K562 (cell line): Measurements from ENCODE around the gene ZSWIM7. TPM values are rescaled to one million over a fixed set of nuclear protein-coding genes. Genes with fewer than 3 reads are reported as not detected.
A peak's percentile ranks its signal among the peaks of the same experiment; 100 is the strongest.

Experiments used
- ATAC-seq: fragments of 200-7000 bp; cut with Tn5 transposase; 3 replicates; pipeline ENCODE4 v1.9.1; 2020; ENCODE audit warnings: moderate library complexity
- BruUV-seq: library from RNA; stranded (reverse); fragments of 400-500 nt; replicated peaks from 2 replicates; lab custom pipeline; 2021; lab: Mats Ljungman, UMichigan
- CTCF ChIA-PET: fragments of 300-600 bp; formaldehyde crosslinking; extraction: SDS; loops from one replicate; lab custom pipeline; 2021; ENCODE audit warnings: low intra/inter-chr PET ratio; lab: Yijun Ruan, JAX
- POLR2A ChIA-PET: fragments of 300-600, 350-650 bp; sonication (Branson Sonifier 250); formaldehyde crosslinking; extraction: SDS; loops from one replicate; lab custom pipeline; 2021; ENCODE audit warnings: antibody characterized with exemption, inconsistent platforms; lab: Yijun Ruan, JAX
- DNase-seq, 4 experiments: peaks; one replicate each; pipeline versions ENCODE4 v3.0.0 to v3.0.0-alpha.2; 2011 to 2018; ENCODE audit warnings: low spot score in 3 of 4, mixed read lengths in 3 of 4; ENCODE audit errors: extremely low read depth in 1 of 4
- FAIRE-seq: peaks from 2 replicates; lab custom pipeline; 2011; peaks lifted over from hg19 to GRCh38; lab: Jason Lieb, UNC
- H2AFZ ChIP-seq: 2 replicates; pipeline ENCODE4 v1.6.0; 2011; ENCODE audit warnings: low read depth, low read length, control low read depth, inconsistent platforms
- H3K27ac ChIP-seq: fragments of 200-600 bp; 3 replicates; pipeline ENCODE4 v1.8.0; 2011; ENCODE audit warnings: low read depth, mild to moderate bottlenecking, control low read depth, inconsistent platforms, low read length, moderate library complexity, mixed read lengths; ENCODE audit errors: extremely low read depth
- H3K27me3 ChIP-seq, 2 experiments: fragments of 300-600 bp in 1 of 2; 2 replicates in 1 of 2; 3 replicates in 1 of 2; pipeline versions ENCODE4 v1.6.0 to v1.8.0; 2011; ENCODE audit warnings: inconsistent platforms in 2 of 2, low read length in 2 of 2, mild to moderate bottlenecking in 1 of 2, mixed read lengths in 1 of 2, moderate library complexity in 1 of 2; ENCODE audit not compliant: control insufficient read depth in 2 of 2, insufficient read depth in 2 of 2
- H3K36me3 ChIP-seq: fragments of 300-600 bp; 3 replicates; pipeline ENCODE4 v1.8.0; 2011; ENCODE audit warnings: mild to moderate bottlenecking, low read length, inconsistent platforms; ENCODE audit not compliant: control insufficient read depth, insufficient read depth
- H3K4me1 ChIP-seq, 2 experiments: fragments of 200-600 bp in 1 of 2; replicated peaks in 1 of 2; 2 replicates in 1 of 2; 3 replicates in 1 of 2; pipeline versions ENCODE4 v1.5.1 to v1.8.0; 2011; ENCODE audit warnings: inconsistent platforms in 2 of 2, low read length in 2 of 2, mild to moderate bottlenecking in 1 of 2, mixed read lengths in 1 of 2, moderate library complexity in 1 of 2; ENCODE audit not compliant: control insufficient read depth in 2 of 2, insufficient read depth in 2 of 2
- H3K4me2 ChIP-seq: 2 replicates; pipeline ENCODE4 v1.6.1; 2011; ENCODE audit warnings: low read length, control low read depth, inconsistent platforms, mixed read lengths; ENCODE audit not compliant: insufficient read depth
- H3K4me3 ChIP-seq: fragments of 200-600 bp; sonication (generic), shearing (Covaris generic); 2 replicates; pipeline ENCODE4 v1.5.1; 2016; ENCODE audit warnings: control low read depth, inconsistent platforms
- H3K79me2 ChIP-seq: fragments of 200-600 bp; 3 replicates; pipeline ENCODE4 v1.8.0; 2011; ENCODE audit warnings: low read length, inconsistent platforms; ENCODE audit not compliant: control insufficient read depth, insufficient read depth
- H3K9ac ChIP-seq, 2 experiments: 2 replicates each; pipeline versions ENCODE4 v1.6.0 to v1.6.1; 2011; ENCODE audit warnings: low read depth in 2 of 2, low read length in 2 of 2, control low read depth in 1 of 2, inconsistent platforms in 1 of 2, mild to moderate bottlenecking in 1 of 2, mixed read lengths in 1 of 2; ENCODE audit not compliant: insufficient read depth in 1 of 2
- H3K9me1 ChIP-seq: one replicate; pipeline ENCODE4 v1.6.0; 2011; ENCODE audit warnings: inconsistent platforms, mild to moderate bottlenecking, low read length, moderate library complexity; ENCODE audit not compliant: control insufficient read depth, insufficient read depth
- H3K9me3 ChIP-seq: replicated peaks from 2 replicates; pipeline ENCODE4 v1.5.1; 2011; ENCODE audit warnings: low read depth, low read length, inconsistent platforms; ENCODE audit not compliant: control insufficient read depth, insufficient read depth
- H4K20me1 ChIP-seq: replicated peaks from 2 replicates; pipeline ENCODE4 v1.6.1; 2011; ENCODE audit warnings: low read length, inconsistent platforms, mixed read lengths; ENCODE audit not compliant: control insufficient read depth, insufficient read depth
- HCFC1 ChIP-seq: IDR thresholded peaks from 2 replicates; pipeline ENCODE4 v1.6.1; 2012; ENCODE audit warnings: low read depth, low read length, improper control_type of control experiment
- KDM2B ChIP-seq: fragments of 250-450 bp; sonication (Bioruptor Pico); IDR thresholded peaks from 2 replicates; pipeline ENCODE4 v1.8.0; 2021; ENCODE audit warnings: mild to moderate bottlenecking, moderate library complexity
- MLX ChIP-seq, 2 experiments: fragments of 450-650 bp in 1 of 2; sonication (generic) in 1 of 2; formaldehyde crosslinking; conservative IDR thresholded peaks; 2 replicates each; pipeline versions ENCODE4 v1.4.0 to v1.8.1; 2020 to 2022; ENCODE audit warnings: mild to moderate bottlenecking in 1 of 2, missing genetic modification reagents in 1 of 2
- SNRNP70 ChIP-seq: fragments of 200-400 bp; formaldehyde crosslinking; optimal IDR thresholded peaks from 2 replicates; pipeline ENCODE3; 2017; ENCODE audit warnings: low read depth, low read length
- WGBS: fragments of 100-300 bp; shearing (Covaris generic); methylation state at CpG from one replicate; pipeline ENCODE4 v1.1.6; 2016; ENCODE audit warnings: low coverage, mixed read lengths; ENCODE audit not compliant: insufficient coverage; ENCODE audit errors: missing lambda C conversion rate; 5-methylcytosine and 5-hydroxymethylcytosine counted together
- in situ Hi-C: fragments of 300-500 bp; cut with MboI; formaldehyde crosslinking; loops from 4 replicates; pipeline ENCODE4 v1.15.0; 2018; ENCODE audit warnings: inconsistent platforms, mixed read lengths
- intact Hi-C: fragments of 100-400 bp; cut with micrococcal nuclease; formaldehyde crosslinking; loops from 2 replicates; pipeline ENCODE4 v1.14.2; 2022
- polyA plus RNA-seq, 8 experiments: library from polyadenylated mRNA; depleted of rRNA in 4 of 8; stranded (reverse) in 5 of 8; unstranded in 3 of 8; fragments of >200 nt; fragmentation: Nextera tagmentation in 2 of 8; fragmentation: Illumina TruSeq in 1 of 8; extraction: Ambion mirVana in 2 of 8; extraction: Trizol in 1 of 8; gene quantifications; 2 replicates each; pipeline versions ENCODE4 v1.2.1 to v1.2.3, GENCODE V29; 2011 to 2014; ENCODE audit warnings: inconsistent platforms in 1 of 8, missing spikeins in 1 of 8
- total RNA-seq, 7 experiments: library from RNA; depleted of rRNA in 6 of 7; stranded (reverse); fragments of >200 nt in 6 of 7; fragmentation: Illumina TruSeq in 2 of 7; extraction: Trizol in 2 of 7; gene quantifications; 2 replicates each; pipeline versions ENCODE4 v1.2.1 to v1.2.3, GENCODE V29; 2011 to 2021; ENCODE audit warnings: low replicate concordance in 1 of 7

The ZSWIM7 gene
- total and polyA plus RNA-seq, 9 of the 15 experiments (the other 6 are each of a cell fraction or from before 2014, with no cell fraction given), result 5.9 to 18.7 (median 9.5) TPM

- ChIA-PET POLR2A (no interaction called here), CTCF (no interaction called here)
- Histone ChIP-seq H3K36me3 (peaks cover 9% of the 10 kb centered on the region; the same call in 2 of the 3 replicates), H3K4me2 (peak overlapping the region; percentile 43), H3K4me1 (peaks cover 23 to 43% of the 10 kb centered on the region in 2 experiments), H3K4me3 (no peak overlapping the region), H2AFZ (no peak overlapping the region; the same call in 1 of the 2 replicates), H3K27ac (no peak overlapping the region; the same call in 2 of the 3 replicates), H3K79me2 (peaks cover 51% of the 10 kb centered on the region), H3K27me3 (no peaks in the 10 kb centered on the region), H3K9me3 (no peaks in the 10 kb centered on the region), H3K9me1 (no peaks in the 10 kb centered on the region), H4K20me1 (no peaks in the 10 kb centered on the region), H3K9ac (peak overlapping the region in 1 of 2 experiments; percentile 77; a peak in 2 of 4 replicates)
- TF ChIP-seq KDM2B (CRISPR knock-in tag) (no peak), HCFC1 (no peak), SNRNP70 (no peak), MLX (CRISPR knock-in tag; conservative IDR thresholded peaks at IDR 0.05) (no peak)
- no TSS peak for BruUV-seq
- DNase-seq, result peak in 1 of 4 experiments; percentile 21
- FAIRE-seq, result no peak
- 40% methylated on average over 4 of the region's 11 CpGs for WGBS
- in situ Hi-C loops (loop anchor here (25.0 kb wide), 1 partner anchor 705 kb away; the partner anchor contains the start of gene PMP22), intact Hi-C loops (no loop called here)
- ATAC-seq, result peak; percentile 76
These were observed 32.6 kb downstream of the ZSWIM7 start for GRCh38 chr17:15966879-15967248.
